SK-N-SH treated with all-trans-retinoic acid at 6 μM for 48 hours (cell line): ENCODE data around the gene MTAP.

Experiments
- ATAC-seq: fragments of 200-7000 bp; cut with Tn5 transposase; 3 replicates; pipeline ENCODE4 v1.9.1; 2020; ENCODE audit warnings: mild to moderate bottlenecking, moderate library complexity
- ARNTL ChIP-seq: fragments of 450-650 bp; formaldehyde crosslinking; IDR thresholded peaks from 2 replicates; pipeline ENCODE4 v1.5.0; 2020; ENCODE audit warnings: low read depth, mild to moderate bottlenecking, moderate library complexity, borderline replicate concordance
- BACH2 ChIP-seq: fragments of 250-450 bp; sonication (Bioruptor Pico); IDR thresholded peaks from 2 replicates; pipeline ENCODE4 v1.9.0; 2021; ENCODE audit warnings: mild to moderate bottlenecking, borderline replicate concordance
- CREB5 ChIP-seq: fragments of 250-450 bp; sonication (Bioruptor Pico); IDR thresholded peaks from 2 replicates; pipeline ENCODE4 v1.5.1; 2020; ENCODE audit warnings: low read depth, mild to moderate bottlenecking, moderate library complexity
- CSDC2 ChIP-seq: fragments of 250-450 bp; sonication (Bioruptor Pico); IDR thresholded peaks from 2 replicates; pipeline ENCODE4 v1.5.0; 2020; ENCODE audit warnings: mild to moderate bottlenecking, moderate library complexity
- GLIS3 ChIP-seq: fragments of 250-450 bp; sonication (Bioruptor Pico); IDR thresholded peaks from 2 replicates; pipeline ENCODE4 v1.5.0; 2020; ENCODE audit warnings: mild to moderate bottlenecking, moderate library complexity
- ISL1 ChIP-seq: fragments of 250-450 bp; sonication (Bioruptor Pico); IDR thresholded peaks from 2 replicates; pipeline ENCODE4 v2.1.2; 2022; ENCODE audit warnings: mild to moderate bottlenecking, moderate library complexity
- OSR1 ChIP-seq: fragments of 250-450 bp; sonication (Bioruptor Pico); IDR thresholded peaks from 2 replicates; pipeline ENCODE4 v1.8.0; 2022; ENCODE audit warnings: moderate library complexity, mild to moderate bottlenecking, inconsistent platforms
- PATZ1 ChIP-seq: fragments of 250-450 bp; sonication (Bioruptor Pico); IDR thresholded peaks from 2 replicates; pipeline ENCODE4 v1.8.0; 2020; ENCODE audit warnings: mild to moderate bottlenecking, moderate library complexity, borderline replicate concordance
- RARB ChIP-seq: fragments of 250-450 bp; sonication (Bioruptor Pico); IDR thresholded peaks from 2 replicates; pipeline ENCODE4 v1.8.0; 2021; ENCODE audit warnings: mild to moderate bottlenecking, moderate library complexity
- SNAI2 ChIP-seq: fragments of 250-450 bp; sonication (Bioruptor Pico); IDR thresholded peaks from 2 replicates; pipeline ENCODE4 v1.5.0; 2020; ENCODE audit warnings: mild to moderate bottlenecking, moderate library complexity
- TCF4 ChIP-seq: fragments of 250-450 bp; sonication (Bioruptor Pico); IDR thresholded peaks from 2 replicates; pipeline ENCODE4 v1.8.0; 2021; ENCODE audit warnings: mild to moderate bottlenecking, moderate library complexity, borderline replicate concordance
- TSHZ2 ChIP-seq: fragments of 250-450 bp; sonication (Bioruptor Pico); IDR thresholded peaks from 2 replicates; pipeline ENCODE4 v1.5.0; 2020; ENCODE audit warnings: mild to moderate bottlenecking, moderate library complexity
- ZC3H10 ChIP-seq: fragments of 250-450 bp; sonication (Bioruptor Pico); IDR thresholded peaks from 2 replicates; pipeline ENCODE4 v1.5.1; 2021; ENCODE audit warnings: mild to moderate bottlenecking, moderate library complexity
- ZFP30 ChIP-seq: fragments of 450-650 bp; formaldehyde crosslinking; IDR thresholded peaks from 2 replicates; pipeline ENCODE4 v1.5.0; 2022; ENCODE audit warnings: mild to moderate bottlenecking, moderate library complexity
- ZNF565 ChIP-seq: fragments of 450-650 bp; formaldehyde crosslinking; conservative IDR thresholded peaks from 2 replicates; pipeline ENCODE4 v1.5.0; 2020; ENCODE audit warnings: low read depth, mild to moderate bottlenecking, moderate library complexity
- ZNF8 ChIP-seq: fragments of 450-650 bp; formaldehyde crosslinking; IDR thresholded peaks from 2 replicates; pipeline ENCODE4 v1.5.0; 2020; ENCODE audit warnings: mild to moderate bottlenecking, moderate library complexity
- TF ChIP-seq, protein P1 (sequence below): fragments of 250-450 bp; sonication (Bioruptor Pico); IDR thresholded peaks from 2 replicates; pipeline ENCODE4 v1.8.0; 2021; ENCODE audit warnings: low read depth, mild to moderate bottlenecking, moderate library complexity, borderline replicate concordance

The MTAP gene

DNA sequence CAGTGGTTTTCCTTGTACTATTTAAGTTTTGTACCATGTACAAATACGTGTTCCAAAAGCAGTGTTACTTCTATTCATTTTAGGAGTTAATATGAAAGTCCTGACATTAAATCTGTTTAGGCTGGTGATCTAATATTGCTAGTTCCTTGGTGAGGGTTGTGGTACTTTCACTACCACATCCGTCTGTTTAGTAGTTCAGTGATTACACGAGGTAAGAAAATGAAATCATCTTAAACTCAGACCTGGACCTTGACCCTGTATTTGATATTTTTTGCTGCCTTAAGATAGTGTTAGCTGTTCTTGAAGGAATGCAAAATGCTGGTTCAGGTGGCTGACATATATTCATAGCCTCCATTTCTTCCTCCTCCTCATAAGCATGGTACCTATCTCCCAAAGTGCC is 50.3 kb downstream of the MTAP start:
- TF ChIP-seq ZNF565 (no peak), ZFP30 (CRISPR knock-in tag) (no peak), OSR1 (no peak), ISL1 (CRISPR knock-in tag) (no peak), BACH2 (CRISPR knock-in tag) (no peak)
- ATAC-seq, result no peak

GRCh38 chr9:21853414-21853813 is 51.0 kb downstream of the MTAP start:
- no peak for ATAC-seq
- TF ChIP-seq ARNTL (CRISPR knock-in tag) (no peak), RARB (CRISPR knock-in tag) (no peak)
- TF ChIP-seq, protein P1, sequence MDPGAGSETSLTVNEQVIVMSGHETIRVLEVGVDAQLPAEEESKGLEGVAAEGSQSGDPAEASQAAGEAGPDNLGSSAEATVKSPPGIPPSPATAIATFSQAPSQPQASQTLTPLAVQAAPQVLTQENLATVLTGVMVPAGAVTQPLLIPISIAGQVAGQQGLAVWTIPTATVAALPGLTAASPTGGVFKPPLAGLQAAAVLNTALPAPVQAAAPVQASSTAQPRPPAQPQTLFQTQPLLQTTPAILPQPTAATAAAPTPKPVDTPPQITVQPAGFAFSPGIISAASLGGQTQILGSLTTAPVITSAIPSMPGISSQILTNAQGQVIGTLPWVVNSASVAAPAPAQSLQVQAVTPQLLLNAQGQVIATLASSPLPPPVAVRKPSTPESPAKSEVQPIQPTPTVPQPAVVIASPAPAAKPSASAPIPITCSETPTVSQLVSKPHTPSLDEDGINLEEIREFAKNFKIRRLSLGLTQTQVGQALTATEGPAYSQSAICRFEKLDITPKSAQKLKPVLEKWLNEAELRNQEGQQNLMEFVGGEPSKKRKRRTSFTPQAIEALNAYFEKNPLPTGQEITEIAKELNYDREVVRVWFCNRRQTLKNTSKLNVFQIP (CRISPR knock-in tag), result no peak

DNA sequence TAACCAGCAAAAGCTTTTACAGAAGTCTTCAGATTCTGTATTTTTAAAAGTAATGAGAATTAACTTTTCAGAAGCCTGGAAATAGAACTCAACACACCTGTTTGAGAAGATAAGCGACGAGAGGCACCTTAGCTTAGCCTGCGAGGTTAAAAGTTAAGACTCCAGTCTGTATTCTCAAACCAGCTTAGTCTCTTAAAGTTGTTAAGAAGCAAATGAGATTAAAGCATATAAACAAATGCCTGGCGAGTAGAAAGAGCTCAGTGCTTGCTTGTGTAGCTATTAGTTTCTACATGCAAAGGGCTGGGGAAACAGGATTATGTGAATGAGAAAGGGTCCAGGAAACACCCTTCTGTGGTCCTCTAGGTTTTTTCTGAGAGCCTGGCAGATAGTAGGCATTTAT is 51.7 kb downstream of the MTAP start:
- ATAC-seq, result no peak
- no peak for TF ChIP-seq ISL1 (CRISPR knock-in tag)
- TF ChIP-seq CREB5 (CRISPR knock-in tag), result no peak
- no peak for TF ChIP-seq BACH2 (CRISPR knock-in tag)
- TF ChIP-seq PATZ1 (CRISPR knock-in tag), result no peak
- TF ChIP-seq RARB (CRISPR knock-in tag), result no peak
- no peak for TF ChIP-seq SNAI2 (CRISPR knock-in tag)
- TF ChIP-seq, all 23 proteins: peak for 0

DNA sequence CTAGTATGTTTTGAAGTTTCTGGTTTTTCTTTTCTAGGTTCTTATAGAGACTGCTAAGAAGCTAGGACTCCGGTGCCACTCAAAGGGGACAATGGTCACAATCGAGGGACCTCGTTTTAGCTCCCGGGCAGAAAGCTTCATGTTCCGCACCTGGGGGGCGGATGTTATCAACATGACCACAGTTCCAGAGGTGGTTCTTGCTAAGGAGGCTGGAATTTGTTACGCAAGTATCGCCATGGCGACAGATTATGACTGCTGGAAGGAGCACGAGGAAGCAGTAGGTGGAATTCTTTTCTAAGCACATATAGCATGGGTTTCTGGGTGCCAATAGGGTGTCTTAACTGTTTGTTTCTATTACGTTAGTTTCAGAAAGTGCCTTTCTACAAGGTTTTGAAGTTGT is 52.2 kb downstream of the MTAP start:
- no peak for TF ChIP-seq BACH2 (CRISPR knock-in tag)
- no peak for TF ChIP-seq RARB (CRISPR knock-in tag)
- TF ChIP-seq ISL1 (CRISPR knock-in tag), result no peak
- no peak for TF ChIP-seq TSHZ2 (CRISPR knock-in tag)
- TF ChIP-seq GLIS3 (CRISPR knock-in tag), result no peak
- TF ChIP-seq ZNF565, result no peak
- TF ChIP-seq ZNF8 (CRISPR knock-in tag), result no peak
- TF ChIP-seq ZC3H10 (CRISPR knock-in tag), result no peak
- no peak for TF ChIP-seq TCF4 (CRISPR knock-in tag)
- no peak for TF ChIP-seq PATZ1 (CRISPR knock-in tag)
- TF ChIP-seq CREB5 (CRISPR knock-in tag), result no peak
- TF ChIP-seq CSDC2, result no peak
- no peak for ATAC-seq
